Effector CD8-positive, alpha-beta T cell (primary cell): ENCODE measurements around the gene TSPAN16.
"Not testable (repeated sequence)": the region's sequence is repeated elsewhere in the genome, so short reads cannot be mapped to it uniquely, and the experiment has no call there.

Experiments
- DNase-seq: peaks from one replicate; lab custom pipeline; 2025; lab: John Stamatoyannopoulos, UW

The TSPAN16 gene

GRCh38 chr19:11320278-11320995 lies 24.5 kb downstream of the TSPAN16 start:
- not testable (repeated sequence) for DNase-seq

- no peak for DNase-seq
Measured at GRCh38 chr19:11321191-11322126, 25.5 kb downstream of the TSPAN16 start.

- DNase-seq: no peak
Measured at GRCh38 chr19:11322269-11323024, 26.5 kb downstream of the TSPAN16 start.

GRCh38 chr19:11323601-11324078 lies 27.7 kb downstream of the TSPAN16 start:
- no peak for DNase-seq

GRCh38 chr19:11324079-11324661 lies 28.2 kb downstream of the TSPAN16 start:
- DNase-seq: no peak

GRCh38 chr19:11324748-11325389 lies 28.9 kb downstream of the TSPAN16 start:
- no peak for DNase-seq

GRCh38 chr19:11325544-11325943 lies 29.6 kb downstream of the TSPAN16 start:
- DNase-seq: no peak

GRCh38 chr19:11330127-11330526 lies 34.2 kb downstream of the TSPAN16 start:
- no peak for DNase-seq

GRCh38 chr19:11331502-11331901 lies 35.5 kb downstream of the TSPAN16 start:
- DNase-seq: no peak

- DNase-seq: no peak
Measured at GRCh38 chr19:11332822-11333221, 36.9 kb downstream of the TSPAN16 start.

- DNase-seq: not testable (repeated sequence)
Measured at GRCh38 chr19:11333838-11334237, 37.9 kb downstream of the TSPAN16 start.

- no peak for DNase-seq
Measured at GRCh38 chr19:11335449-11336146, 39.6 kb downstream of the TSPAN16 start.

GRCh38 chr19:11337080-11337479 lies 41.1 kb downstream of the TSPAN16 start:
- no peak for DNase-seq

GRCh38 chr19:11338121-11338520 lies 42.2 kb downstream of the TSPAN16 start:
- no peak for DNase-seq

GRCh38 chr19:11338569-11339253 lies 42.8 kb downstream of the TSPAN16 start:
- no peak for DNase-seq

- DNase-seq: peak; percentile 62
Measured at GRCh38 chr19:11339254-11340098, 43.5 kb downstream of the TSPAN16 start, which contains the start of gene RAB3D. RAB3D (minus strand) TSS chr19:11339657; CDS start chr19:11337399, 2,258 bp downstream.

- DNase-seq: not testable (repeated sequence)
Measured at GRCh38 chr19:11340099-11340467, 44.1 kb downstream of the TSPAN16 start.

- no peak for DNase-seq
Measured at GRCh38 chr19:11342429-11342828, 46.5 kb downstream of the TSPAN16 start.
